ENCODE results near the gene KCNG1. TPM values are rescaled to one million over a fixed set of nuclear protein-coding genes. Genes with fewer than 3 reads are reported as not detected.

The KCNG1 gene
- polyA plus RNA-seq, 1 donor from 2014 or later: 1.7 TPM

- no peak overlapping the region for H3K4me2 ChIP-seq (ENCODE audit: low read length)
- no peaks in the 10 kb centered on the region for H3K27me3 ChIP-seq (ENCODE audit: insufficient read depth, low read depth, low read length)
- H3K36me3 ChIP-seq (ENCODE audit: insufficient read depth, low read length): no peaks in the 10 kb centered on the region
- TF ChIP-seq REST (IDR thresholded peaks at IDR 0.05; ENCODE audit: borderline replicate concordance) (no peak), EZH2 (IDR thresholded peaks at IDR 0.05; ENCODE audit: borderline replicate concordance, insufficient read depth, low read length, poor library complexity, severe bottlenecking) (no peak), SMC3 (conservative IDR thresholded peaks at IDR 0.05; ENCODE audit: poor library complexity) (no peak), TAF1 (IDR thresholded peaks at IDR 0.05; ENCODE audit: low read depth) (no peak), MXI1 (conservative IDR thresholded peaks at IDR 0.05; ENCODE audit: poor library complexity, severe bottlenecking) (no peak), POLR2AphosphoS5 (IDR thresholded peaks at IDR 0.05) (no peak), EP300 (conservative IDR thresholded peaks at IDR 0.05; ENCODE audit: poor library complexity, severe bottlenecking) (no peak), RAD21 (conservative IDR thresholded peaks at IDR 0.05) (no peak), CTCF (IDR thresholded peaks at IDR 0.05; ENCODE audit: poor library complexity, severe bottlenecking) (no peak)
- no peaks in the 10 kb centered on the region for H3F3A ChIP-seq (ENCODE audit: insufficient read depth, low read length, poor library complexity, severe bottlenecking)
- H3K9ac ChIP-seq (ENCODE audit: low read length): no peak overlapping the region
- no peaks in the 10 kb centered on the region for H3K9me3 ChIP-seq (ENCODE audit: low read length)
- no peak overlapping the region for H3K27ac ChIP-seq (ENCODE audit: low read length)
- no peaks in the 10 kb centered on the region for H4K20me1 ChIP-seq (ENCODE audit: insufficient read depth)
- no peaks in the 10 kb centered on the region for H3K9me2 ChIP-seq (ENCODE audit: insufficient read depth, low read length)
- H3K79me2 ChIP-seq (replicated peaks; ENCODE audit: insufficient read depth, low read length): no peaks in the 10 kb centered on the region
- no peak overlapping the region for H2AFZ ChIP-seq (ENCODE audit: low read depth, low read length)
- H3K4me3 ChIP-seq (ENCODE audit: low read length): no peak overlapping the region
These were observed 20.3 kb downstream of the KCNG1 start for GRCh38 chr20:51002633-51003032.

GRCh38 chr20:51001430-51002265 lies 21.3 kb downstream of the KCNG1 start:
- no peaks in the 10 kb centered on the region for H3K9me2 ChIP-seq (ENCODE audit: insufficient read depth, low read length)
- H3K4me2 ChIP-seq (ENCODE audit: low read length): no peak overlapping the region
- no peak overlapping the region for H3K27ac ChIP-seq (ENCODE audit: low read length)
- H2AFZ ChIP-seq (ENCODE audit: low read depth, low read length): no peak overlapping the region
- H3K9ac ChIP-seq (ENCODE audit: low read length): no peak overlapping the region
- TF ChIP-seq TAF1 (IDR thresholded peaks at IDR 0.05; ENCODE audit: low read depth) (no peak), REST (IDR thresholded peaks at IDR 0.05; ENCODE audit: borderline replicate concordance) (no peak), RAD21 (conservative IDR thresholded peaks at IDR 0.05) (no peak), SMC3 (conservative IDR thresholded peaks at IDR 0.05; ENCODE audit: poor library complexity) (no peak), EP300 (conservative IDR thresholded peaks at IDR 0.05; ENCODE audit: poor library complexity, severe bottlenecking) (no peak), EZH2 (IDR thresholded peaks at IDR 0.05; ENCODE audit: borderline replicate concordance, insufficient read depth, low read length, poor library complexity, severe bottlenecking) (no peak), CTCF (IDR thresholded peaks at IDR 0.05; ENCODE audit: poor library complexity, severe bottlenecking) (no peak), POLR2AphosphoS5 (IDR thresholded peaks at IDR 0.05) (no peak), MXI1 (conservative IDR thresholded peaks at IDR 0.05; ENCODE audit: poor library complexity, severe bottlenecking) (no peak)
- no peaks in the 10 kb centered on the region for H3K27me3 ChIP-seq (ENCODE audit: insufficient read depth, low read depth, low read length)
- H3K79me2 ChIP-seq (replicated peaks; ENCODE audit: insufficient read depth, low read length): no peaks in the 10 kb centered on the region
- no peaks in the 10 kb centered on the region for H4K20me1 ChIP-seq (ENCODE audit: insufficient read depth)
- H3K36me3 ChIP-seq (ENCODE audit: insufficient read depth, low read length): no peaks in the 10 kb centered on the region
- no peaks in the 10 kb centered on the region for H3F3A ChIP-seq (ENCODE audit: insufficient read depth, low read length, poor library complexity, severe bottlenecking)
- H3K4me3 ChIP-seq (ENCODE audit: low read length): no peak overlapping the region
- no peaks in the 10 kb centered on the region for H3K9me3 ChIP-seq (ENCODE audit: low read length)

All from neural cell (in vitro differentiated cells).